HG03108 (cell line): Measurements from ENCODE around the gene CD274.
"Not testable (repeated sequence)": the region's sequence is repeated elsewhere in the genome, so short reads cannot be mapped to it uniquely, and the experiment has no call there.

Source experiments
- ATAC-seq: cut with Tn5 transposase; IDR thresholded peaks from one replicate; pipeline ENCODE4 v1.9.1; 2021; ENCODE audit warnings: moderate library complexity; ENCODE audit not compliant: unreplicated experiment

Gene CD274

DNA sequence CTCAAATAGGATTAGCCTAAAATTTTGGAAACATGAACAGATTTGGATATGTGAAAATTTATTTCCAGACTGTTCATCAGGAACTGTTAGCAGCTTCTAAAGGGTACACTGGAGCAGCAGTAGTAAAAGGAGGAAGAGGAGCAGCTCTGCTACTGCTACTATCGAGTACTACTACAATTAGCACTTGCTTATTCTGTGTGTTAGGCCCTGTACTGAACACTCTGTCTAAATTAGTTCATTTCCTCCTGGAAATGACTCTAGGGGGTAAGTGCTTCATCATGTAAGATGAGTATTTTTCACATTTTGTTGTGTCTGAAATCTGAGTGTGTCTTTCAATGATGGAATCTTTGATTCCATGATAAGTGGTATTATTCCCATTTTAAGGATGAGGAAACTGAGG is 9.8 kb downstream of the CD274 start:
- no peak for ATAC-seq

DNA sequence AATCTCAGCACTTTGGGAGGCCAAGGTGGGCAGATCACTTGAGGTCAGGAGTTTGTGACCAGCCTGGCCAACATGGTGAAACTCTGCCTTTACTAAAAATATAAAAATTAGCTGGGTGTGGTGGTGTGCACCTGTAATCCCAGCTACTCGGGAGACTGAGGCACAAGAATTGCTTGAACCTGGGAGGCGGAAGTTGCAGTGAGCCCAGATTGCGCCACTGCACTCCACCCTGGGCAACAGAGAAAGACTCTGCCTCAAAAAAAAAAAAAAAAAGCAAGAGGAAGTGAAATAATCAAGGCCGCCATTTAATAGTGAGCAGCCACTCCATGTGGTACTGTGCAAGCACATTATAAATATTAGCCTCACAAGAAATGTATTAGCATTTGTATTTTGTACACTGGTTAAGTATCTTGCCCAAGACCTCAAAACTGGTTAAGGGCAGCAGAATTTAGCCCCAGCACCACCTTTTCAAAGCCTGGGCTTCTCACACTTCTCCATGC is 14.5 kb downstream of the CD274 start:
- not testable (repeated sequence) for ATAC-seq

DNA sequence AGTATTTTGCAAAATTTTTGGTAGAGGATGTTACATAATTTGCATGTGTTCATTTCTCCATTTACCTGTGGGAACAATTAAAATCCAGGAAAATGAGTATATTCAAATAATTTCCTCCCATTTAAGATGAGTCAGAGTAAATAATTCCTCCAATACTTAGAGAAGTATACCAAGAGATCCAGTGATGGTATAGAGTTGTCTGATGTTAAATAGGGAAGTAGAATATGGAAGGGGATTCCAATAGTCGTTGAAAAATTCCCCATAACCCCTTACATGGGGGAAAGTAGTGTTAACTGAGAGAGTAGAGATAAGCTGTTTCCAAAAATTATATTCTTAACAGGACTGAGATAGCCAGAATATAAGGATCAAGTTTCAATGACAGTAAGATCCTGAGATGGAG is 15.7 kb downstream of the CD274 start:
- ATAC-seq: no peak

DNA sequence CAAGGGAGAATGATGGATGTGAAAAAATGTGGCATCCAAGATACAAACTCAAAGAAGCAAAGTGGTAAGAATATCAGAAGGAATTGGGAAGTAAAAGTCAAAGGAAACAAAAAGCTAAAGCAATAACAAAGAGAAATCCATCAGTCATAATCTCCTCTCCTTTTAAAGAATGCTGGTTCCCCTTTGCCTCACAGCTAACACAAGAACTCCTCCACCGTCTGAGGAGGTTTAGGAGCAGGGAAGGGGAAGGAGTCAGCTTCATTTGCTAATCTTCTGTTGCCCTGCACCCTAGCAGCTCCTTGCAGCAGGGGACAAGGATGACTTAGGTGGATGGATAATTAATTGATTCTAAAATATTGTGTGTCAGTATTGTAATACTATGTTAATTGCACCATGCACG is 16.4 kb downstream of the CD274 start:
- no peak for ATAC-seq

DNA sequence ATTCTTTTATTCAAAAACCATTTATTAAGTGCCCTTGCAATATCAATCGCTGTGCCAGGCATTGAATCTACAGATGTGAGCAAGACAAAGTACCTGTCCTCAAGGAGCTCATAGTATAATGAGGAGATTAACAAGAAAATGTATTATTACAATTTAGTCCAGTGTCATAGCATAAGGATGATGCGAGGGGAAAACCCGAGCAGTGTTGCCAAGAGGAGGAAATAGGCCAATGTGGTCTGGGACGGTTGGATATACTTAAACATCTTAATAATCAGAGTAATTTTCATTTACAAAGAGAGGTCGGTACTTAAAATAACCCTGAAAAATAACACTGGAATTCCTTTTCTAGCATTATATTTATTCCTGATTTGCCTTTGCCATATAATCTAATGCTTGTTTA is 18.5 kb downstream of the CD274 start:
- no peak for ATAC-seq

DNA sequence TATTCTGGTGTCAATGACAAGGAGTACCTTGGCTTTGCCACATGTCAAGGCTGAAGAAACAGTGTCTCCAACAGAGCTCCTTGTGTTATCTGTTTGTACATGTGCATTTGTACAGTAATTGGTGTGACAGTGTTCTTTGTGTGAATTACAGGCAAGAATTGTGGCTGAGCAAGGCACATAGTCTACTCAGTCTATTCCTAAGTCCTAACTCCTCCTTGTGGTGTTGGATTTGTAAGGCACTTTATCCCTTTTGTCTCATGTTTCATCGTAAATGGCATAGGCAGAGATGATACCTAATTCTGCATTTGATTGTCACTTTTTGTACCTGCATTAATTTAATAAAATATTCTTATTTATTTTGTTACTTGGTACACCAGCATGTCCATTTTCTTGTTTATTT is 19.8 kb downstream of the CD274 start:
- no peak for ATAC-seq

DNA sequence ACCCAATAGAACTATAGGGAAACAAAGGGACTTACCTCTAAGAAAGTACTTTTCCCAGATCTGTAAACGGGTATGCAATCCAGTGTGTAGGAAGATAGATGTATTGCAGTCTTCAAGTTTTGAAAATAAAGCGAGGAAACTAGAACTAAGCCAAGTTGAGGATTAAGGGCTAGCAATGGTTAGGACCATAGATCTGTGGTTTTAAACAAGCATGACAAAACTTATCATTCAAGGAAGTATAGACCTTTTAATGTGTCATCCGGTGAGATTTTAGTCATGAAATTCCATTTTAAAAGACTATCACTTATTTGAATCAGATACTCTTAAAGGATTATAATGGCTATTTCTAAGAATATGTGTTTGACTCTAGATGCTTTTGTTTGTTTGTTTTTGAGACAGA is 20.5 kb downstream of the CD274 start:
- ATAC-seq: no peak

DNA sequence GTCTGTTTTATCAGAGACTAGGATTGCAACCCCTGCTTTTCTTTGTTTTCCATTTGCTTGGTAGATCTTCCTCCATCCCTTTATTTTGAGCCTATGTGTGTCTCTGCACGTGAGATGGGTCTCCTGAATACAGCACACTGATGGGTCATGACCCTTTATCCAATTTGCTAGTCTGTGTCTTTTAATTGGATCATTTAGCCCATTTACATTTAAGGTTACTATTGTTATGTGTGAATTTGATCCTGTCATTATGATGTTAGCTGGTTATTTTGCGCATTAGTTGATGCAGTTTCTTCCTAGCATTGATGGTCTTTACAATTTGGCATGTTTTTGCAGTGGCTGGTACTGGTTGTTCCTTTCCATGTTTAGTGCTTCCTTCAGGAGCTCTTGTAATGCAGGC is 25.3 kb downstream of the CD274 start:
- not testable (repeated sequence) for ATAC-seq

DNA sequence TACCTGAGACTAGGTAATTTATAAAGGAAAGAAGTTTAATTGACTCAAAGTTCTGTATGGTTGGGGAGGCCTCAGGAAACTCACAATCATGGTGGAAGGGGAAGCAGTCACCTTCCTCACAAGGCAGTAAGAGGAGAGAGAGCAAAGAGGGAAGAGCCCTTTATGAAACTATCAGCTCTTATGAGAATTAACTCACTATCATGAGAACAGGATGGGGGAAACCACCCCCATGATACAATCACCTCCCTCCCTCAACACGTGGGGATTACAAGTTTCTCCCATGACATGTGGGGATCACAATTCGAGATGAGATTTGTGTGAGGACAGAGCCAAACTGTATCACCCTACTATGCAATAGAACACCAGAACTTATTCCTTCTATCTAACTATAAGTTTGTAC is 27.9 kb downstream of the CD274 start:
- ATAC-seq: no peak

DNA sequence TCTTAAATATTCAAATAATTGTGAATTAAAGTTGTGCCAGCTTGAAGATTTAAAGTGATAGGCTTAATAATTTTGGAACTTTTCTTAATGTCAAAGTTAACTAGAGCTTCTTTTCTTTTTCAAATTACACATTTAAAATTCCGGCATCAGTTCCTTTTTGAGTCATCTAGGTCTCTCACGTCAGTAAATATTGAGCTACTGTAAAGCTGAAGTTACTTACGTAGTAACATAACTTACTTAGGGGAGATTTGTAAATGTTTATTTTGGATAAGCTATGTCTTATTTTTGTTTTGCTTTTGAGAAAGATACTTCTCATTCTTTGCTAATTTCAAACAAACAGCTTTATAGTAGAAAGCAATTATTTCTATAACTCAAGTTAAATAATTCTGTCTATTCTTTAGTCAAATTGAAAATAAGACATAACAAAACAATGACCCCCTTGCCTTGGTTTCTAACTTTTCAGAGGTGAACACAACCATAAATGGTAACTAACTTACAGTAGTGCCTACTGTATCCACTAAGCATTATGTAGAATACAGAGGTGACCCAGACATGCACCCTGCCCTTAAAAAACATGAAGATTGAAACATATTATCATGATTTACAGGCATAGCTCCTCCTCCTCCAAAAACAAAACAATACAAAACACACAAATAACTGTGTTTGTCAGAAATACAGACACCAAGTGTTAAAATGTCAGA is 29.8 kb downstream of the CD274 start:
- ATAC-seq: no peak

DNA sequence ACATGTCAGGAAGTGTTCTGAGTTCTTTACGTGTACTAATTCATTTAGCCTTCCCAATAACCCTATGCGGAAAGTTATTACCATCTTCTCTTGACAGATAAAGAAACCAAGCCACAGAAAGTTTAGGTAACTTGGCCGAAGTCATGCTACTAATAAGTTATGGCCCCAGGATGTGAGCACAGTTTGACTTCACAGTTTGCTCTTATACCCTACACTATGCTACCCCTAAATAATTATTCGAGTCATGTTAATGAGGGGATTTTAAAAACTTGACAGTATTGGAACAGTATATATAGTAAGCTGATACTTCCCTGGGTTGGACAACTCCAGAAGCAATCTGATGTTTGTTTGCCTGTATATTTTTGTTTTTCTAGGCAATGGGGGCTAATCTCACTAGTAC is 30.6 kb downstream of the CD274 start:
- no peak for ATAC-seq

DNA sequence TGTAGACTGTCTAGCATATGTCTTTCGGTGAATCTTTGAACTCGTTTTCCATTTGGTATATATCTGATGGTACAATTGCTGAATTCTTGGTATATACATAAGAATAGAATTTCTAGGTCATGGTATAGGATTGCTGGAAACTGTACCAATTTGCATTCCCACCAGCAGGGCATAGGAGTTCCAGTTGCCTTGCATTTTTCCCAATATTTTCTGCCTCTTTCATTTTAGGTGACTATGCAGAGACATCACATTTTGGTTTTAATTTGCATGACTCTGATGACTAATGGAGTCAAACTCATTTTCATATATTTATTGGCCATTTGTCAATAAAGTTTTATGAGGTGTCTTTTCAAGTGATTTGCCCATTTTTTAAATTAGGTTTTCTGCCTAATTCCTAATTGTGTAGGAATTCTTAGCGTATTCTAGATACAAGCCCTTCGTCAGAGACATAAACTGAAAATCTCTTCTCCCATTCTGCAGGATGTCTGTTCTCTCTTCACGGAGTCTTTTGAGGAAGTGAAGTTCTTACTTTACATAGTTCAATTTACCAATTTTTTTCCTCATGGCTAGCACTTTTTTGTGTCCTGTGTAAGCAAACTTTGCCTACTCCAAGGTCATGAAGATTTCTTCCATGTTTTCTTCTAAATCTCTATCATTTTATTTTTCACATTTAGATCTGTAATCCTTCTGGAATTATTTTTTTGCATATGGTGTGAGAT is 31.1 kb downstream of the CD274 start:
- no peak for ATAC-seq

DNA sequence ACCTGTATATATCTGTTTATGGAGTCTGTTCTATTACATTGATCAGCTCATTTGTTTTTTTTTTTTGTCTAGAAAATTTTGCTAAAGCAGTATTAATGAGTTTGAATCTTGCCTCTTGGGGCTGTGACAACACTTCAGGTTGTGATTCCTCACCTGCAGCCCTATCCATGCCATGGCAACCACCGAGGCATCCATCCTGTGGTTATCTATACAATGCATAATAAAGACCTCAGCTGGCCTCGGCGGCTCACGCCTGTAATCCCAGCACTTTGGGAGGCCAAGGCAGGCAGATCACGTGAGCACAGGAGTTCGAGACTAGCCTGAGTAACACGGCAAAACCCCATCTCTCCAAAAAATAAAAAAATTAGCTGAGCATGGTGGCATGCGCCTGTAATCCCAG is 31.9 kb downstream of the CD274 start:
- no peak for ATAC-seq

DNA sequence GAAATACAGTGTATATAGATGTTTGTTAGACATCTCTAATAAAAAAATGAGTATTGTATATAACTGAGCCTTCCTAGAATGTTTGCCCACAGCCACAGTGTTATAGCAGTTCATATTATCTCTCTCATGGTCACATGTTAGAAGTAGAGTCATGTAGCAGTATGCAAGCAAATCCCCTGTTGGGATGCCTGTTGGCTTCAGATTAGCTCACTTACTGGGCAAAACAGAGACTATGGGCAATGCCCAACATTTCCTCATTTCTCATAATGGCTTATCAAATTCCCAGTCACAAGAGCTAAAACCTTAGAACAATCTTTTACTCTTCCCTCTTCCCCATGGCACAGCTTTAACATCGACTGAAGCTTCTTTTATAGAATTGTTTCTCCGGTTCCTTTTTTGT is 33.0 kb downstream of the CD274 start:
- ATAC-seq: no peak

DNA sequence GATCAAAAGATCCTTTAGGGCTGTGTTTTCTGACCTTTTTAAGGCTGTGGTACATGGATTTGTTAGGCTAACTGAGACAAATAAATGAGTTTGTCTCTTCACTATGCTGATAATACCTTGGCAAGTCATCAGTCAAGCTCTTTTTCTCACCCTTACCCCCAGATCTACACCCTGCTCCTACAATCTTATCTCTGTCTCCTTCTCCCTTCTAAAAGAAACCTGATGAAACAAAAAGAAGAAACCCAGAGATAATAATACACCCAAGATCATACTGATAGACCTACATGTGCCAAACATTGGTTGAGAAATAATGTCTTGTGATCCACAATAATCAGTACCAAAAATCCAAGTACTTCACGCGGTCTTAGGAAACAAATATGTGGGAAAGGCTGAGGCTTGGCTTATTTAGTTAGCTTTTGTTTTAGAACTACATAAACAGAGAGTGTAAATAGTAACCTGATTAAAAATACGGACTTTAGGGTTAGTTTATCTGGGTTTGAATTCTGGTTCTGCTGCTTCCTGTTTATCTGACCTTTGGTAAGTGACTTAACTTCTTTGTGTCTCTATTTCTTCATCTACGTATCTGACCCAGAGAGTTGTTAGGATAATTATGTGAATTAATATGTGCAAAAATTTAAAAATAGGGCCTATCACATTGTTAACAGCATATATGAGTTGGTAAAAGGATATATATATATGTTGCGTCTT is 35.2 kb downstream of the CD274 start:
- ATAC-seq: no peak

DNA sequence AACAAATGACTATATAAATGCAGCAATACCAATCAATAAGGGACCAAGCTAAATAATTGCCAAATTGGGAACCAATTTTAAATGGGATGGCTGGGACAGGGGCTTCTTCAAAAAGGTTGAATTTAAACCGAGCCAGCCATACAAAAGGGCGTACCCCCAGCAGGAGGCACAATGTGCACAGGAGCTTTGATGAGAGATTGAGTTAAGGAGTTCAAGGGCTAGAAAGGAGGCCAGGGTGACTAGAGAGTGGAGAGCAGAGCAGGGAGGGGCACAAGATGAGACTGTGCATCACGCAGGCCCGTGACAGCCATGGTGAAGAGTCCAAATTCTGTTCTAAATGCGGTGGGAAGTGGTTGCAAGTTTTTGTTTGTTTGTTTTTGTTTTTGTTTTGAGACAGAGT is 36.6 kb downstream of the CD274 start:
- no peak for ATAC-seq

DNA sequence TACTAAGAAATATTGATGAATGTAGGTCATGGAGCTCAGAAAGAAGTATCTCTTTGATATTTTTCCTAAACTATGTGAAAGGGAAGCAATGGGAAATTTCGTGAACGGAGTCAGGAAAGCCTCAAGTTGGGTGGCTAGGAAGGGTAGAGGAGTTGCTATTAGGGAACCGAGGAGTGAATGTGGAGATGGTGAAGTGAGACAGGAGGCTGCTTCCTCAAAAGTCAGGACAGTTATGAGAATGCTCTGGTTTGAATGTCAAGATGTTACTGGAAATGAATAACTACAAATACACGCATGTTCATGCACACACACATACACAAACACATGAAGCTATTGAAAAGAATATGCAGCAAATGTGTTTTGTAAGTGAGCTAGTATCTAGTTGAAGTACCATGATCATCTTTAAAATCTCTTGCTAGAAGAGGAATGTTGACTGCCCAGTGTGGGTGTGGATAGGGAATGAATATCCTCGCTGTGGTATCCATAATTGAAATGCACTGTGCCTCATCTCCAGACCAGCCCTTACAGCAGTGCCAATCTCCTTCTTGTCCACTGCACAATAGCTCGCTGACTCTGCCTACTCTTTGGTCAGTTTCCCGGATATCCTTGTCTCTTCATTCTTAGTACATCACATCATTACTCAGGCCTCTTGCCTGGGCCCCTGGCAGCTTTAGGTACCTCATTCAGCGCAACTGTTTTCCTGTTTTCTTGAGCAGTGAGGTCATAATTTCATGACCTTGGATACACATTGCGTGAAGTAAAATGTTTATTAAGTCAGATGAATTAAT is 38.1 kb downstream of the CD274 start:
- no peak for ATAC-seq

DNA sequence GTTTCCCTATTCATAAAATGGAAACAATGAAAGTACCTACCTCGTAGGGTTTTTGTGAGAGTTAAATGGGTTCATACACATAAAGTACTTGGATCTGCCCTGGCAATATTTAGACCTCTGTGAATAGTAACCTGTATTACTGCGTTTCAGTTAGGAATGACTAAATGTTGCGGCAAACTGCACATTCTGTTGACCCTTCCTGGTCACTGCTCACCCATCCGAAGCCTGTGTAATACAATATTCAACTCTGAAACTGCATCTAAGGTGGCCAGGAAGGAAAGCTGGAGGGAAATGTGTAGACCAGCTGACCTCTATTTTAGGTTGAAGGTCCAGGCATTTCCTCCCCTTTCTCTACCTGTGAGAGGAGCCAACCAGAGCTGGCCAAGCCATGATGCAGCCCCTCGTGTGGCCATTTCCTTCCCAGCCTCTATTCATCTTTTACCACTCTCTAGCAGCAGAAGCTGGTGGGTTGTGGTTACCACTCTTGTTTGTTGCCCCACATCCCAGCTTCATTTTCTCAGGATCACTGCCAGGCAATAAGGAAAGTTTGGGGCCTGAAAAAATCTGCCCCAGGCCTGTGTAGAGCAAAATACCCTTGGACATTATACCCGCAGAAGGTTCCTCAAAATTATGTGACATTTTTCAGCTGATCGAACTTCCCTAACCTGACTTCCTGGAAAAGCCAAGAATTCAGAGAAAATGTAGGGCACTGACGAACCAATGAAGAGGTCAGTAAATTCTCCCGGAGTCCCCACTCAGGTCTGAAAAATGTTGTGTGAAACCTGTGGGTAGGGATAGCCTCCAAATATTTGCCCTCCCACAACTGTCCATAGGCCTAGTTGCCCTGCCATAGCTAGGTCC is 39.5 kb downstream of the CD274 start:
- ATAC-seq: no peak

DNA sequence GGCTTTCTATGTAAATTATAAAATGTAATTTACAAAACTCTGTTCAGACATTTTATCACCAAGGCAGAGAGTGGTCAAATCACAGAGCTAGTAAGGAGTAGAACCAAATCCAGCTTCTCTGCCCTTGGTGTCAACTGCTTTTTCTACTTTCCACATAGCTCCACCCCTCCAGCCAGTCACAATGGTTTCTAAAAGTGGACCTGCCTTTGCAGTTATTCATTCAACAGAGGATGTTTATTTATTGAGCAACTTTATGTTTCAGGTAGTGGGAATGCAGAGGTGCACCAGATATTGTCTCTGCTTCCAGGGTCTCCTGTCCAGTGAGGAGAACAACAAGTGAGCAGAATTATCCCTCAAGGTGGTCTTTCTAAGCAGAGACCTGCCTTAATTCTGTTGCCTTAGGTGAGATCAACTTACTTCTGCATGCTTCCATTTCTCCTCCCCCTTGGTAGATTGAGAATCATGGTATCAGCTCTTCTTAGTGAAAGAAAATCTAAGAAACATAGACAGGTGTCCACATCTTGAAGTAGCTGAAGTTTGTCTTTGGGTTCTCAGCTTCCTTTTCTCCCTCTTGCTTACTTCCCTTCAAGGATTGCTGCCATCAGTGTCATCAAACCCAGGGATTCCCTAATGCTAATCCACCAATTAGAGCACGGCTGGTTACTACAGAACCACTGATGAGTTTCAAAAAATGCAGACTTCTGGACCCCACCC is 42.8 kb downstream of the CD274 start:
- no peak for ATAC-seq
